ENCODE measurements around the gene MTMR11.
"Not testable (repeated sequence)": the region's sequence is repeated elsewhere in the genome, so short reads cannot be mapped to it uniquely, and the experiment has no call there.

MTMR11 gene

GRCh38 chr1:149967646-149968045 is 31.0 kb upstream of the MTMR11 start:
- no peak for TF ChIP-seq CTCF (conservative IDR thresholded peaks at IDR 0.05; ENCODE audit: low read depth, low read length)
- no peak for DNase-seq (ENCODE audit: low read depth)
- no peak overlapping the region for H3K4me3 ChIP-seq (ENCODE audit: low read depth, low read length)

GRCh38 chr1:149967041-149967440 is 30.4 kb upstream of the MTMR11 start:
- TF ChIP-seq CTCF (conservative IDR thresholded peaks at IDR 0.05; ENCODE audit: low read depth, low read length) = no peak
- H3K4me3 ChIP-seq (ENCODE audit: low read depth, low read length) = no peak overlapping the region
- DNase-seq (ENCODE audit: low read depth) = no peak

GRCh38 chr1:149966405-149966804 is 29.7 kb upstream of the MTMR11 start:
- no peak for DNase-seq (ENCODE audit: low read depth)
- no peak for TF ChIP-seq CTCF (conservative IDR thresholded peaks at IDR 0.05; ENCODE audit: low read depth, low read length)
- no peak overlapping the region for H3K4me3 ChIP-seq (ENCODE audit: low read depth, low read length)

- H3K4me3 ChIP-seq (ENCODE audit: low read depth, low read length) = no peak overlapping the region
- TF ChIP-seq CTCF (conservative IDR thresholded peaks at IDR 0.05; ENCODE audit: low read depth, low read length) = no peak
- no peak for DNase-seq (ENCODE audit: low read depth)
Observed at GRCh38 chr1:149965440-149965839, 28.8 kb upstream of the MTMR11 start.

- no peak for TF ChIP-seq CTCF (conservative IDR thresholded peaks at IDR 0.05; ENCODE audit: low read depth, low read length)
- no peak for DNase-seq (ENCODE audit: low read depth)
- H3K4me3 ChIP-seq (ENCODE audit: low read depth, low read length) = no peak overlapping the region
Observed at GRCh38 chr1:149963358-149963757, 26.7 kb upstream of the MTMR11 start.

- DNase-seq (ENCODE audit: low read depth) = no peak
- no peak overlapping the region for H3K4me3 ChIP-seq (ENCODE audit: low read depth, low read length)
- TF ChIP-seq CTCF (conservative IDR thresholded peaks at IDR 0.05; ENCODE audit: low read depth, low read length) = no peak
Observed at GRCh38 chr1:149962736-149963135, 26.1 kb upstream of the MTMR11 start.

GRCh38 chr1:149962039-149962647 is 25.5 kb upstream of the MTMR11 start:
- DNase-seq (ENCODE audit: low read depth) = peak; percentile 91
- H3K4me3 ChIP-seq (ENCODE audit: low read depth, low read length) = no peak overlapping the region
- peak; percentile 79 for TF ChIP-seq CTCF (conservative IDR thresholded peaks at IDR 0.05; ENCODE audit: low read depth, low read length)

GRCh38 chr1:149957548-149957947 is 20.9 kb upstream of the MTMR11 start:
- not testable (repeated sequence) for DNase-seq (ENCODE audit: low read depth); H3K4me3 ChIP-seq (ENCODE audit: low read depth, low read length)

All from choroid plexus epithelial cell (primary cell).